LNCaP clone FGC (cell line): ENCODE measurements around the gene KLHL41.
"Not testable (repeated sequence)": the region's sequence is repeated elsewhere in the genome, so short reads cannot be mapped to it uniquely, and the experiment has no call there.

Source experiments
- DNase-seq: peaks from one replicate; pipeline ENCODE4 v3.0.0-alpha.2; 2011; ENCODE audit warnings: low read depth
- H3K4me3 ChIP-seq: 2 replicates; pipeline ENCODE4 v1.5.1; 2011; ENCODE audit warnings: mild to moderate bottlenecking, low read depth, low read length, control low read depth
- TF ChIP-seq, protein P1 (sequence below): IDR thresholded peaks from 2 replicates; pipeline ENCODE4 v1.5.1; 2012; ENCODE audit warnings: mild to moderate bottlenecking; ENCODE audit not compliant: control insufficient read depth, insufficient read depth; ENCODE audit errors: extremely low read depth

Gene KLHL41

DNA sequence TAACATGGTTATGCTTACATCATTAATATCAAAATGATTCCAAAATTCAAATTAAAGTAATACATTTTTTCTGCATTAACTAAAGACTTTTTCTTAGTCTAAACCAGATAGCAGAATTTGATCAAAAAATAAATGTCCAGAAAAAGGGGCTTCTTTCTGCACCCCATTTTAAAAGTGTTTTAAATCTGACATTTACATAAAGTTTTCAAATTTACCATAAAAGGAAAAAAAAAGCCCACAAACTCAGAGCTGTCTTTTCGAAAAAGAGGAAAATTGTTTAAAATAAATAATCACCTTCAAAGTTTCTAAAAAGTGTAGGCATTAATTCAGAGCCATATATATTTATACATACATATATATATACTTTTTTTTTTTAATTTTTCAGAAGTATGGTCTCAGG lies 62.7 kb downstream of the KLHL41 start:
- no peak for DNase-seq
- H3K4me3 ChIP-seq: no peak overlapping the region
- TF ChIP-seq, protein P1, sequence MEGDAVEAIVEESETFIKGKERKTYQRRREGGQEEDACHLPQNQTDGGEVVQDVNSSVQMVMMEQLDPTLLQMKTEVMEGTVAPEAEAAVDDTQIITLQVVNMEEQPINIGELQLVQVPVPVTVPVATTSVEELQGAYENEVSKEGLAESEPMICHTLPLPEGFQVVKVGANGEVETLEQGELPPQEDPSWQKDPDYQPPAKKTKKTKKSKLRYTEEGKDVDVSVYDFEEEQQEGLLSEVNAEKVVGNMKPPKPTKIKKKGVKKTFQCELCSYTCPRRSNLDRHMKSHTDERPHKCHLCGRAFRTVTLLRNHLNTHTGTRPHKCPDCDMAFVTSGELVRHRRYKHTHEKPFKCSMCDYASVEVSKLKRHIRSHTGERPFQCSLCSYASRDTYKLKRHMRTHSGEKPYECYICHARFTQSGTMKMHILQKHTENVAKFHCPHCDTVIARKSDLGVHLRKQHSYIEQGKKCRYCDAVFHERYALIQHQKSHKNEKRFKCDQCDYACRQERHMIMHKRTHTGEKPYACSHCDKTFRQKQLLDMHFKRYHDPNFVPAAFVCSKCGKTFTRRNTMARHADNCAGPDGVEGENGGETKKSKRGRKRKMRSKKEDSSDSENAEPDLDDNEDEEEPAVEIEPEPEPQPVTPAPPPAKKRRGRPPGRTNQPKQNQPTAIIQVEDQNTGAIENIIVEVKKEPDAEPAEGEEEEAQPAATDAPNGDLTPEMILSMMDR: no peak

DNA sequence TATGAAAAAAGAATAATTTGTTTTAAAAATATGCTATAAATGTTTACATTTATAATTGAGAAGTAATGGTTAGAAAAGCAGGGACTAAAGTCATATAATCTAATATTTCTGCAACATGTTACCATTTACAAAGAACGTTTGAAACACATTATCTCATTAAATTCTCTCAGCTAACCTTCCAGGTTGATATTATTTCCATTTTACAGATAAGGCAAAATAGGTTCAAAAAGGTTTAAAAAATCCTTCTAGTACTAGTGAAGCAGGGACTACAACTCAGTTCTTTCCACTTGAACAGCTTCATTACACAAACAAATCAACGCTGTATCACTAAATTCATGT lies 63.3 kb downstream of the KLHL41 start:
- TF ChIP-seq, protein P1: no peak
- peak overlapping the region; percentile 86 for H3K4me3 ChIP-seq
- DNase-seq: no peak

DNA sequence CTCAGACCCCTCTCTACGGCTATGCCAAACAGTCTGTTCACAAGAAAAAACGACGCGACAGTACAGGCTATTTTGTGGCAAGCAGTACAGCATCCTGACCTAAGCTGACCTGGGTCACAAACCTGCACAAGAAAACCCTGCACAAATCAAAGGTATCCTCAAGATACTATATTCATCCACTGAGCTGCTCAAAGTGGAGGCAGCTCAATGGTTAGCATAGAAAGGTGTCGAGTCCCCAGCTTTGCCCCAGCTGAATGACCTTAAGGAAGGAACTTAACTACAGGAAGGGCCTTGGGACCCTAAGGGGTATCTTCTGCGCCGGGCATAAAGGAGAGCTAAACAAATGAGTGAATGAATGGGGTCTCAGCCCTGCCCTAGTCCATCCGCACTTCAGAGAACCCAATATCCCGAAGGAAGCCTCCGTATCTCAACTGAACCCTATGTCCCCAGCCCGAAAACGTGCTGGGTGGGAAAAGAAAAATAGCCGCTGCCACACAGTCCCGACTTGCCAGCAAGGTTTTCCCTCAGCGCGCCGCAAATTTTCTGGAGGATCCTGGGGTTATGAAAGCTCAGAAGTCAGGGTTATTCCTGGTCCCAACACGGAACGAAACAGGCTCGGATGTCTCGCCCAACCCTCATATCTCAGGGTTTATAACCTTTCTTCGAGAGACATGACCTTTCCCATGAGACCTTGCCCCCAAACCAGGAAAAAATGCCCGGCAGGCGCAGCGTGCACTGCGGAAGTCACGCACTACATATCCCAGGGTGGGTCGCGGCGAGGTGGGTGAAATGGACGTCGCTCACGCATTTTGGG lies 63.9 kb downstream of the KLHL41 start, which contains the start of gene FASTKD1:
TSS of gene FASTKD1 (minus strand) at position 706 of the 814 bp plus-strand sequence. CDS start 1,836 bp downstream, outside the sequence.
- TF ChIP-seq, protein P1: no peak
- peak; percentile 72 for DNase-seq
- peak within 1 kb of the TSS; percentile 86 for H3K4me3 ChIP-seq

DNA sequence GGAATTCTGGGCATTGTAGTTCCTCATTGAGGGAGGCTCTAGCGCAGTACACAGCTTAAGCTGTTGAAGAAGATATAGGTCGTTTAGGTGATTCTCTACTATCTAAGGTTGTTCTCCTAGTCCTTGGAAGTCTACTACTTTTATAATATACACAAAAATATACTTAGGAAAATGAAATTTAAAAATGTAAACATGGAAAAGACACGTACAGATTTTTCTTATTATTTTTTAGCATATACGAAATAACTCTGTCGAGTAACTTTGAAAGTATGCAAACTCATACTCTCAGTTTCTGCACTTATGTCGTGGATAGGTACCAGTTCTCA lies 64.4 kb downstream of the KLHL41 start:
- DNase-seq: no peak
- TF ChIP-seq, protein P1: no peak
- peak overlapping the region; percentile 86 for H3K4me3 ChIP-seq

DNA sequence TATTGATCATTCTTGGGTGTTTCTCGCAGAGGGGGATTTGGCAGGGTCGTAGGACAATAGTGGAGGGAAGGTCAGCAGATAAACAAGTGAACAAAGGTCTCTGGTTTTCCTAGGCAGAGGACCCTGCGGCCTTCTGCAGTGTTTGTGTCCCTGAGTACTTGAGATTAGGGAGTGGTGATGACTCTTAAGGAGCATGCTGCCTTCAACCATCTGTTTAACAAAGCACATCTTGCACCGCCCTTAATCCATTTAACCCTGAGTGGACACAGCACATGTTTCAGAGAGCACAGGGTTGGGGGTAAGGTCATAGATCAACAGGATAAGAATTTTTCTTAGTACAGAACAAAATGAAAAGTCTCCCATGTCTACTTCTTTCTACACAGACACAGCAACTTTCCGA lies 65.0 kb downstream of the KLHL41 start:
- DNase-seq: not testable (repeated sequence)

DNA sequence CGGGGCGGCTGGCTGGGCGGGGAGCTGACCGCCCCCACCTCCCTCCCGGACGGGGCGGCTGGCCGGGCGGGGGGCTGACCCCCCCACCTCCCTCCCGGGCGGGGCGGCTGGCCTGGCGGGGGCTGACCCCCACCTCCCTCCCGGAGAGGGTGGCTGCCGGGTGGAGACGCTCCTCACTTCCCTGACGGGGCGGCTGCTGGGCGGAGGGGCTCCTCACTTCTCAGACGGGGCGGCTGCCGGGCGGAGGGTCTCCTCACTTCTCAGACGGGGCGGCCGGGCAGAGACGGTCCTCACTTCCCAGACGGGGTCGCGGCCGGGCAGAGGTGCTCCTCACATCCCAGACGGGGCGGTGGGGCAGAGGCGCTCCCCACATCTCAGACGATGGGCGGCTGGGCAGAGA lies 65.8 kb downstream of the KLHL41 start:
- DNase-seq, H3K4me3 ChIP-seq: not testable (repeated sequence)

More for the DNA sequence above, 65.0 kb downstream of the KLHL41 start:
- H3K4me3 ChIP-seq: not testable (repeated sequence)
